Measurements from ENCODE around the gene ZNF587. TPM values are rescaled to one million over a fixed set of nuclear protein-coding genes. Genes with fewer than 3 reads are reported as not detected.

Gene ZNF587
- total RNA-seq, 3 donors from 2014 or later = 51.9 to 80.7 (median 61.0) TPM

GRCh38 chr19:57914531-57914930 lies 64.9 kb downstream of the ZNF587 start:
- Histone ChIP-seq H3K4me3 (no peak overlapping the region), H3K9me3 (peaks cover 33% of the 10 kb centered on the region), H3K4me1 (ENCODE audit: low read depth) (peaks cover 7% of the 10 kb centered on the region), H3K36me3 (ENCODE audit: low read depth) (peaks cover 13% of the 10 kb centered on the region)
- intact Hi-C loops (cut with DNase I, micrococcal nuclease) = no loop called here
- DNase-seq = no peak
- no peak for ATAC-seq
- TF ChIP-seq CTCF (IDR thresholded peaks at IDR 0.05) = no peak

Other genes starting within 250 kb of the ZNF587 start
- 1 to 10 TPM; 1.7 to 3.1 (median 2.3) TPM for gene ZNF530, start 250.0 kb upstream of the ZNF587 start, total RNA-seq
- 10 to 100 TPM in 1 of 3 donors, 1 to 10 TPM in 2; 9.0 to 20.0 (median 9.2) TPM for gene ZNF134, start 235.6 kb upstream of the ZNF587 start, total RNA-seq
- gene ZNF211, start 216.7 kb upstream of the ZNF587 start, total RNA-seq = 10 to 100 TPM in 1 of 3 donors, 1 to 10 TPM in 2; 7.9 to 16.3 (median 9.4) TPM
- under 1 TPM in 1 of 3 donors, not detected in 2; 0.16 TPM for gene ZSCAN4, start 180.9 kb upstream of the ZNF587 start, total RNA-seq
- 1 to 10 TPM; 4.7 to 5.2 (median 4.9) TPM for gene ZNF551, start 167.9 kb upstream of the ZNF587 start, total RNA-seq
- gene ZNF154, start 140.7 kb upstream of the ZNF587 start, total RNA-seq = 10 to 100 TPM in 1 of 3 donors, 1 to 10 TPM in 1, under 1 TPM in 1; 0.72 to 13.7 (median 1.5) TPM
- 1 to 10 TPM; 2.6 to 9.2 (median 2.9) TPM for gene ZNF671, start 122.2 kb upstream of the ZNF587 start, total RNA-seq
- 10 to 100 TPM; 10.4 to 16.5 (median 14.5) TPM for gene ZNF776, start 103.0 kb upstream of the ZNF587 start, total RNA-seq
- 10 to 100 TPM; 16.4 to 25.2 (median 20.4) TPM for gene ZNF586, start 80.2 kb upstream of the ZNF587 start, total RNA-seq
- gene ZNF552, start 34.9 kb upstream of the ZNF587 start, total RNA-seq = 10 to 100 TPM; 18.7 to 33.1 (median 27.9) TPM
- 10 to 100 TPM; 13.9 to 21.1 (median 18.3) TPM for gene ZNF587B, start 19.6 kb upstream of the ZNF587 start, total RNA-seq
- gene ZNF814, start 39.2 kb downstream of the ZNF587 start, total RNA-seq = 10 to 100 TPM in 2 of 3 donors, 1 to 10 TPM in 1; 9.1 to 24.5 (median 18.4) TPM
- 10 to 100 TPM; 12.3 to 19.9 (median 15.7) TPM for gene ZNF417, start 66.7 kb downstream of the ZNF587 start, total RNA-seq
- 10 to 100 TPM in 1 of 3 donors, 1 to 10 TPM in 1, under 1 TPM in 1; 0.82 to 15.5 (median 4.1) TPM for gene ZNF418, start 85.5 kb downstream of the ZNF587 start, total RNA-seq
- 1 to 10 TPM; 3.0 to 7.1 (median 3.7) TPM for gene ZNF256, start 97.8 kb downstream of the ZNF587 start, total RNA-seq
- 1 to 10 TPM in 1 of 3 donors, under 1 TPM in 2; 0.98 to 2.0 (median 0.99) TPM for gene C19orf18, start 124.7 kb downstream of the ZNF587 start, total RNA-seq
- 10 to 100 TPM; 11.6 to 17.1 (median 13.8) TPM for gene ZNF606, start 153.0 kb downstream of the ZNF587 start, total RNA-seq
- gene ZSCAN1, start 184.2 kb downstream of the ZNF587 start, total RNA-seq = not detected
- gene ZNF135, start 209.4 kb downstream of the ZNF587 start, total RNA-seq = 1 to 10 TPM; 1.3 to 5.8 (median 2.2) TPM
- gene ZSCAN18, start 248.4 kb downstream of the ZNF587 start, total RNA-seq = 10 to 100 TPM; 17.9 to 69.5 (median 23.0) TPM

Measured in mucosa of descending colon (tissue), 3 donors.